ENCODE measurements around the gene PDZRN4.
"Not testable (repeated sequence)": the region's sequence is repeated elsewhere in the genome, so short reads cannot be mapped to it uniquely, and the experiment has no call there.

Gene PDZRN4

GRCh38 chr12:41271489-41271888, 83.4 kb downstream of the PDZRN4 start:
- DNase-seq = no peak
- in situ Hi-C loops (cut with HindIII; ENCODE audit: low pct_ligation_motif_present, low pct_unique_long_range_greater_than_20kb, low sequenced_read_pairs) = no loop called here

- in situ Hi-C loops (cut with HindIII; ENCODE audit: low pct_ligation_motif_present, low pct_unique_long_range_greater_than_20kb, low sequenced_read_pairs) = no loop called here
- DNase-seq = no peak
These were observed 86.5 kb downstream of the PDZRN4 start for GRCh38 chr12:41274643-41275042.

DNA sequence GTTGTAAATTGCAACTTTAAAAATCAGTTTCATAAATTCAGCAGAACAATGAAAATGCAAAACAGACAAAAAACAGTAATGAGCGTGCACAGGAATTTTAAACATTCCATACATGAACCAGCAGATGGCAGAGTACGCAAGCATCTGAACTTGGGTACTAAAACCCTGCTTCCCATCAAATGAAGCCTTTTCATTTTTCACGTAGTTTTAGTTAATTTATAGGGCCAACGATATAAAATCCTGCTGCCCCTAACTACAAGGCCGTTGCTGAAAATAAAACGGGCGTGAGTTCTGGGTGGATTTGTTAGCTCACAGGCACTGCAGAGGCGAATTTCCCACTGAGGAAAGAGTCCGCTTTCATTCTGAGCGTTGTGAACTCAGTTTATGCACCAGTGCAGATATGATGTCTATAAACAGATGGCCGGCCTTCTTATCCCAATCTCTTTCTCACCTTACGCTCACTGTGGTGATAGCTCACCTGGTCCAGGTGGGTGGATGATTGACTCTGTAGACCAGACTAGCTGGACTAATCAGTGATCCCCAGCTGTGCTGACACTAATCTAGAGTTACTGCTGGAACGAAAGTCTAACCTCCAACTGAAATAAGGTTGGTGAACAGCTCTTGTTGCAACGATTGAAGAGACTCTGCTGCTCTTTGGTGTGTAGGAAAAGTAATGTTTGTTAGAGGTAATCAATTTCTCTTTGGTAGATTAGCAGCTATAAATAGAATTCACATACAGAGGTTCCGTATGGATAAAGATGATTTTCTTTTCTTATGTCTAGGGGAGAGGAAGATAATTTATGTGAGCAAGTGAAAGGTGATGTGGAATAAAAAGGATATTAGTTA, 89.2 kb downstream of the PDZRN4 start:
- in situ Hi-C loops (cut with HindIII; ENCODE audit: low pct_ligation_motif_present, low pct_unique_long_range_greater_than_20kb, low sequenced_read_pairs) = no loop called here
- peak; percentile 57 for DNase-seq

DNA sequence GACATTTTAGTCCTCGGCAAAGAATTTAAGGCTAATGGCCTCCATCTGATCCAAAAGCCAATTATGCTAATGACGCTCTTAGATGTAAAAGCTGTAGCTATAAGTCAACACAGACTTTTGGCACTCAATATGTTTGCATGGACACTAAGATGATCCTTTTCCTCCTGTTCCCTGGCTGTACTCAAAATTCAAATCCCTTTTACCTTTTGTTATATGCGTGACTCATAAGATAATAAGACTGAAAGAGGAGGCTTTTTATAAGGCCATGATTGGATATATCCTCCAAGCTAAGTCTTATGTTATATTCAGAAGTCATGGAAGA, 89.8 kb downstream of the PDZRN4 start:
- DNase-seq = no peak
- in situ Hi-C loops (cut with HindIII; ENCODE audit: low pct_ligation_motif_present, low pct_unique_long_range_greater_than_20kb, low sequenced_read_pairs) = no loop called here

DNA sequence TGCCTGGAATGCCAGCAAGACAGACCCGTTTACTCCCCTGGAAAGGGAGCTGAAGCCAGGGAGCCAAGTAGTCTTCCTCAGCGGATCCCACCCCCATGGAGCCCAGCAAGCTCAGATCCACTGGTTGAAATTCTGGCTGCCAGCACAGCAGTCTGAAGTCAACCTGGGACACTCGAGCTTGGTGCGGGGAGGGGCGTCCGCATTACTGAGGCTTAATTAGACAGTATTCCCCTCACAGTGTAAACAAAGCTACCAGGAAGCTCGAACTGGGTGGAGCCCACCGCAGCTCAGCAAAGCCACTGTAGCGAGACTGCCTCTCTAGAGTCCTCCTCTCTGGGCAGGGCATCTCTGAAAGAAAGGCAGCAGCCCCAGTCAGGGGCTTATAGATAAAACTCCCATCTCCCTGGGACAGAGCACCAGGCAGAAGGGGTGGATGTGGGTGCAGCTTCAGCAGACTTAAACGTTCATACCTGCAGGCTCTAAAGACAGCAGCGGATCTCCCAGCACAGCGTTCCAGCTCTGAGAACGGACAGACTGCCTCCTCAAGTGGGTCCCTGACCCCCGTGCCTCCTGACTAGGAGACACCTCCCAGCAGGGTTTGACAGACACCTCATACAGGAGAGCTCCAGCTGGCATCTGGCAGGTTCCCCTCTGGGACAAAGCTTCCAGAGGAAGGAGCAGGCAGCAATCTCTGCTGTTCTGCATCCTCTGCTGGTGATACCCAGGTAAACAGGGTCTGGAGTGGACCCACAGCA, 92.4 kb downstream of the PDZRN4 start:
- in situ Hi-C loops (cut with HindIII; ENCODE audit: low pct_ligation_motif_present, low pct_unique_long_range_greater_than_20kb, low sequenced_read_pairs); DNase-seq: not testable (repeated sequence)

DNA sequence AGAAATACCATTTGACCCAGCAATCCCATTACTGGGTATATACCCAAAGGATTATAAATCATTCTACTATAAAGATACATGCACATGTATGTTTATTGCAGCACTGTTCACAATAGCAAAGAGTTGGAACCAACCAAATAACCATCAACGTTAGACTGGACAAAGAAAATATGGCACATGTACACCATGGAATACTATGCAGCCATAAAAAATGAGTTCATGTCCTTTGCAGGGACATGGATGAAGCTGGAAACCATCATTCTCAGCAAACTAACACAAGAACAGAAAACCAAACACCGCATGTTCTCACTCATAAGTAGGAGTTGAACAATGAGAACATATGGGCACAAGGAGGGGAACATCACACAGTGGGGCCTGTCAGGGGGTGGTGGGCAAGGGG, 97.3 kb downstream of the PDZRN4 start:
- DNase-seq; in situ Hi-C loops (cut with HindIII; ENCODE audit: low pct_ligation_motif_present, low pct_unique_long_range_greater_than_20kb, low sequenced_read_pairs): not testable (repeated sequence)

GRCh38 chr12:41286426-41286825, 98.3 kb downstream of the PDZRN4 start:
- in situ Hi-C loops (cut with HindIII; ENCODE audit: low pct_ligation_motif_present, low pct_unique_long_range_greater_than_20kb, low sequenced_read_pairs) = no loop called here
- no peak for DNase-seq

GRCh38 chr12:41287500-41288141, 99.5 kb downstream of the PDZRN4 start:
- DNase-seq = no peak
- in situ Hi-C loops (cut with HindIII; ENCODE audit: low pct_ligation_motif_present, low pct_unique_long_range_greater_than_20kb, low sequenced_read_pairs) = no loop called here

DNA sequence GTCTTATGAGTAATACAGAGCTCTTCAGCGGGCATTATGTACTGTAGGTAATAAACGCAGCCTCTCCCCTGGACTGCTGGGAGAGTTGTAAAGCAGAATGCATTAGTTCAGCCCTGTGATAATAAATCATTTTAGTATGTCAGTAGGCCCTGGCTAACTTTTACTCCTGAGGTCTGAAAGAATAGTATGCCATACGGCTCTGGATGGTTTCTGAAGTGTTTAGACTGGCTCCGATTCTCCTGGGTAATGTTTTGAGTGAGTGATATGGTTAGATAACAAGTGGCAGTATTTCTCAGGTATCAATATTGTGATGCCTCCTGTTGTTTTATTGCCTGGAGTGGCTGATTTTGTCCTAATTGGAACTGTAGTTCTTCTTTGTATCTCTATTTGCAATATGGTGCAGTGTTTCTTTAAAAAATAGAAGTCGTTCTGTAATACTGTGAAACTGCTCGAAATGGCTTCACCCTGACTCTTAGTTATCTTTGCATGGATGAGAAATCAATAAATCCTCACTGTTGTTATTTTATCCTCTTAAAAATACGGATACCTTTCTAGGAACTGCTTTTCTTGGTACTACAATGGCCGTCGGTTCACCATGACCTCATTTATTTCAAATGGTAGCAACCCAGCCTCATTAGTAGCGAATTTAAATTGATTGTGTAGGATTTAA, 100.2 kb downstream of the PDZRN4 start:
- in situ Hi-C loops (cut with HindIII; ENCODE audit: low pct_ligation_motif_present, low pct_unique_long_range_greater_than_20kb, low sequenced_read_pairs) = no loop called here

GRCh38 chr12:41289501-41289900, 101.4 kb downstream of the PDZRN4 start:
- in situ Hi-C loops (cut with HindIII; ENCODE audit: low pct_ligation_motif_present, low pct_unique_long_range_greater_than_20kb, low sequenced_read_pairs) = no loop called here
- DNase-seq = no peak

More for the DNA sequence above, 100.2 kb downstream of the PDZRN4 start:
- DNase-seq = no peak

GRCh38 chr12:41293011-41293410, 104.9 kb downstream of the PDZRN4 start:
- in situ Hi-C loops (cut with HindIII; ENCODE audit: low pct_ligation_motif_present, low pct_unique_long_range_greater_than_20kb, low sequenced_read_pairs) = no loop called here
- no peak for DNase-seq

DNA sequence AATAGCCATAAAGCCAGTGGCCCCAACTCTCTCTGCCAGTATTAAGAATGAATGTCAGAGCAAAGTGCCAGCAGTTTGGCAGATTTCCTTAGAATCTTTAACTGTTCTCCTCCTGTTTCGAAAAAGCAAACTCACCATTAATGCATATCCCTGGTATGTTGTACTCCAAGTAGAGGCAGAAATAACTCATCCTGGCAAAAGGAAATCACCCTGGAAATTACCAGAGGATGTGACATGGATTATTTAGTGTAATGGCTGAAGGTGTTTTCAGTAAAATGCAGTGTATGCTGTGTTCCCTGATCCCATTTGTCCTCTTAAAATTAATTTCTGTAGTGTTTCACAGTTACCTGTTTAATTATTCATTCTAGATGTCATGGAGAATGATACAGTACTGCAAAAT, 105.3 kb downstream of the PDZRN4 start:
- no peak for DNase-seq
- in situ Hi-C loops (cut with HindIII; ENCODE audit: low pct_ligation_motif_present, low pct_unique_long_range_greater_than_20kb, low sequenced_read_pairs) = no loop called here

DNA sequence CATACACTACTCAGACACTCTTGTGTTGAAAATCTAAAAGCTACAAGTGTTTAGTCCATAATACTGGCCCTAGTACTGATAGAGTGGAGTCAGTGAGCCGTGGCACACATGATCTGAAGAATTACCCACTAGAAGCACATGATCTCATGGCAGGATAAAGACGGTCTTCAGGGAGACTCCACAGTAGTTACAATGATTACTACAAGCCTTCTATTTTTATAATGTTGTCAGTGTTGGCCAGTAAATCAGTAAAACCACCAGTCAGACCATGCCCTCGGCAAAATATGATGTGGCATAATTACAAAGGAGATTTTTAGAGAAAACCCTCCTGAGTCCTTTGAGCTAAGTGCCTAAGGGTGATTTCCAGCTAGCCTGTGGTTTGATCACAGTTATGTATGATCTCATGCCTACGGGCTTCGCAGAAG, 114.9 kb downstream of the PDZRN4 start:
- in situ Hi-C loops (cut with HindIII; ENCODE audit: low pct_ligation_motif_present, low pct_unique_long_range_greater_than_20kb, low sequenced_read_pairs) = no loop called here
- no peak for DNase-seq

DNA sequence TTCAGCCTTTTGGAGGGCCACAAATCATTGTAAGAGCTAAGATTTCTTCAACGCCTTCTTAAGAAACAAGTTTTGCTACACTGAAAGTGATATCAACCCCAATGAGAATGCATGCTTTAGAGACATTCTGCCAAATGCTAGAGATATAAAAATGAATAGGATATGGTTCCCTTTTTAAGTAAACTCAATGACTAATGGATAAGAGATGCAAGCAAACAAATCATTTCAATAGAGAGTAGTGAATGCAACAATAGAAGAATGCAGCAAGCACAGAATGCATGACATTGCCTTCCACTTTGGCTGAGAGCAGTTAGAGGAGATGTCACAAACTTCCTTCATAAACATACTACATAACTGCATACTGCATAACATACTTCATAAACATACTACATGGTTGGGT, 116.4 kb downstream of the PDZRN4 start:
- DNase-seq = no peak
- in situ Hi-C loops (cut with HindIII; ENCODE audit: low pct_ligation_motif_present, low pct_unique_long_range_greater_than_20kb, low sequenced_read_pairs) = no loop called here

- in situ Hi-C loops (cut with HindIII; ENCODE audit: low pct_ligation_motif_present, low pct_unique_long_range_greater_than_20kb, low sequenced_read_pairs) = no loop called here
- no peak for DNase-seq
These were observed 122.2 kb downstream of the PDZRN4 start for GRCh38 chr12:41310367-41310766.

- no peak for DNase-seq
- in situ Hi-C loops (cut with HindIII; ENCODE audit: low pct_ligation_motif_present, low pct_unique_long_range_greater_than_20kb, low sequenced_read_pairs) = no loop called here
These were observed 123.8 kb downstream of the PDZRN4 start for GRCh38 chr12:41311883-41312282.

DNA sequence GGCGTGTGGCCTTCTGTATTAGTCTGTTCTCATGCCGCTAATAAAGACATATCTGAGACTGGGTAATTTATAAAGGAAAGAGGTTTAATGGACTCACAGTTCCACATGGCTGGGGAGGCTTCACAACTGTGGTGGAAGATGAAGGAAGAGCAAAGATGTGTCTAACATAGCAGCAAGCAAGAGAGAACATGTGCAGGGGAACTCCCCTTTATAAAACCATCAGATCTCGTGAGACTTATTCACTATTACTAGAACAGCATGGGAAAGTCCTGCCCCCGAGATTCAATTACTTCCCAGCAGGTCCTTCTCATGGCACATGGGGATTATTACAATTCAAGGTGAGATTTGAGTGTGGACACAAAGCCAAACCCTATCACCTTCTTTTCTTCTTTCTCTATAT, 124.3 kb downstream of the PDZRN4 start:
- DNase-seq; in situ Hi-C loops (cut with HindIII; ENCODE audit: low pct_ligation_motif_present, low pct_unique_long_range_greater_than_20kb, low sequenced_read_pairs): not testable (repeated sequence)

DNA sequence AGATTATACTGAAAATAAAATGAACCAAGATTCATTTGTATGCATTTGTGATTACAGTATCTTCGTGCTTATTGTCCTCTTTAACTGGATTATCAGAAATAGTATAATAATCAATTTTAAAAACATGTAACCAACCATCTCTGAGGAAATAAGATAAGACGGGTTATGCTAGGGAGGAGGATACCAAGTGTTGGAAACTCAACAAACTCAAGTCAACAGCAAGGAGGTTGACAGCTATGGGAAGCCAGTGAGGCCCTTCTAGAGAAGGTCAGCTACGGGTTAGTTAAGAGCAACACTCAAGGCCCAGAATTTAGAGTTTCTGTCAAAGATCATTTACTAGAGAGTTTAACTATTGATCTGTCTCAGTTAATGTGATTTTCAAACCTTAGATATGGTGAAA, 137.2 kb downstream of the PDZRN4 start:
- DNase-seq = no peak
- in situ Hi-C loops (cut with HindIII; ENCODE audit: low pct_ligation_motif_present, low pct_unique_long_range_greater_than_20kb, low sequenced_read_pairs) = no loop called here
